Measurements from ENCODE around the gene ARPC5. TPM values are rescaled to one million over a fixed set of nuclear protein-coding genes. Genes with fewer than 3 reads are reported as not detected.
A peak's percentile ranks its signal among the peaks of the same experiment; 100 is the strongest.
"Not testable (repeated sequence)": the region's sequence is repeated elsewhere in the genome, so short reads cannot be mapped to it uniquely, and the experiment has no call there.

The ARPC5 gene
- 100 to 1,000 TPM; 286 to 573 (median 376) TPM for polyA plus RNA-seq (ENCODE audit: low read depth in 6 of 6)

DNA sequence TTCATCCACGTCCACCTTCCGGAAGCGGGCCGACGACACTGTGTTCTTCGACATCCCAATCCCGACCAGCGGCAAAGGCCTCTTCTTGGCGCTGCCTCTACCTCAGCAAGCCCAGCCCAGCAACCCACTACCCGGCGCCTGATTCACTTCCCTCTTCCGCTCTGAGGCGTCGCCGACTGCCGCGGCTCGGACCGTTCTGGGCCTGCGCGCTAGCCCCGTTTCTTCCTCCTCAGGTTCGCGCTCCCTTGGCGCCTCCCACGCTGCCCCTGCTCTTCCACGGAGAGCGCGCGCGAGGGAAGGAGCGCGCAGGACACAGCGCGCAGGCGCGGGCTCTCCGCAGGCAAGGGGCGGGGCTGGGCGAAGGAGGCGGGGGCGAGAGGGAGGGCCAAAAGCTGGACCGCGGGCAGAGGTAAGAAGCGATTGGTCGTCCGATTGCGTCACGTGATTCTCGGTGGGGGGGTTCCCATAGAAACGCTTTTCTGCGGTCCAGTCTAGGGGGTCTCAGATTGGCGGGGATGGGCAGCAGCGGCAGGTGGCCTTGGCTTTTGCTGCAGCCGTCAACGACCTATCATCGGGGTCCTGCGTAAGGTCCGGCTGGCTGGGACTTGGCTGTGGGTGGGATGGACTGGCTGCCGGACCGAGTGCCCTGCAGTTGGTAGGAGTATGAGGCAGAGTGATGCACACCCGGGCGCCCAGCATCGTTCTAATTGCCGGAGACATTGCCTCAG, at the start of gene ARPC5:
ARPC5 (minus strand) TSS at position 178 of the 728 bp plus-strand sequence; CDS start at position 54, 124 bp downstream.
- Mint-ChIP-seq H3K36me3 (peaks cover 2 to 11% of the 10 kb centered on the region in 2 donors), H3K4me3 (peak within 1 kb of the TSS; percentile 95 to 100 (median 100)), H3K4me1 (peaks cover 31 to 40% (median 32%) of the 10 kb centered on the region in 3 donors), H3K27ac (peak within 1 kb of the TSS; percentile 97 to 99 (median 98)), H3K9me3 (no peaks in the 10 kb centered on the region), H3K27me3 (peaks cover 0 to 6% (median 0%) of the 10 kb centered on the region in 3 donors)
- peak; percentile 91 for DNase-seq
- peak; percentile 88 for ATAC-seq (ENCODE audit: low read depth in 2 of 2)

DNA sequence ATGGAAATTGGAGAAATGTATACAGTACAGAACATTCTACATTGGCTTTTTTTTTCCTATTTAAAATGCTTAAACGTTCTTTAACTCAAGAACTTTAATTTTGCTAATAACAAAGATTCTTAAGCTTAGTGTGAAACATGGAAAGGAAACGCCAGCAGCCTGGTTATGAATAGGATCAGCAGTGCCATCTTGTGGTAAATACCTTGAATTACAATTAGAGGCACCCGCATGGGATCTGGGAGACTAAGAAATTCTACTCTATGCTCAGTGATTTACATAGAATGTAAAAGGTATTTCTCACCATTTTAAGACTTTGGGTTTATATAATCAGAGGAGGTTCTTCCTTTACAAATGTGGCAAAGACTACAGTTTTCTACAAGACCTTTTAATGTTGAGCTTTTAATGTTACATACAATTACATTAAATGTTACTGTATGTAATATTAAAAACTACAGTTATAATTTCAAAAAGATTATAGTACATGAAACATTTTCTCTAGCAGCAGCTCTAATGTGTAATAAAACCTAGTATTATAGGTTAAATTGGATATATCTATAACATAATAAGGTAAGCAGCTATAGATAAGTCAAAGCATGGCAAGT, 49.6 kb upstream of the ARPC5 start:
- no peak overlapping the region for H3K4me3 Mint-ChIP-seq
- H3K4me1 Mint-ChIP-seq = no peaks in the 10 kb centered on the region
- peaks cover 0 to 2% (median under 1%) of the 10 kb centered on the region in 7 donors for H3K9me3 Mint-ChIP-seq
- DNase-seq = peak; percentile 19
- peak in 1 of 2 donors; percentile 39 for ATAC-seq (ENCODE audit: low read depth in 2 of 2)
- no peak overlapping the region for H3K27ac Mint-ChIP-seq
- peaks cover 9 to 18% (median 16%) of the 10 kb centered on the region in 3 donors for H3K27me3 Mint-ChIP-seq
- no peaks in the 10 kb centered on the region for H3K36me3 Mint-ChIP-seq

GRCh38 chr1:183679363-183679762, 43.8 kb upstream of the ARPC5 start:
- H3K27me3 Mint-ChIP-seq = peaks cover 17 to 38% (median 35%) of the 10 kb centered on the region in 3 donors
- not testable (repeated sequence) for DNase-seq; H3K4me3 Mint-ChIP-seq; H3K27ac Mint-ChIP-seq; ATAC-seq (ENCODE audit: low read depth in 2 of 2); H3K9me3 Mint-ChIP-seq; H3K4me1 Mint-ChIP-seq; H3K36me3 Mint-ChIP-seq

- Mint-ChIP-seq H3K9me3 (peaks cover 0 to 10% (median 4%) of the 10 kb centered on the region in 7 donors), H3K36me3 (no peaks in the 10 kb centered on the region), H3K4me1 (no peaks in the 10 kb centered on the region), H3K27ac (no peak overlapping the region), H3K4me3 (no peak overlapping the region), H3K27me3 (peaks cover 15 to 35% (median 33%) of the 10 kb centered on the region in 3 donors)
- DNase-seq = no peak
- no peak for ATAC-seq (ENCODE audit: low read depth in 2 of 2)
These were observed 43.2 kb upstream of the ARPC5 start for GRCh38 chr1:183678819-183679218.

DNA sequence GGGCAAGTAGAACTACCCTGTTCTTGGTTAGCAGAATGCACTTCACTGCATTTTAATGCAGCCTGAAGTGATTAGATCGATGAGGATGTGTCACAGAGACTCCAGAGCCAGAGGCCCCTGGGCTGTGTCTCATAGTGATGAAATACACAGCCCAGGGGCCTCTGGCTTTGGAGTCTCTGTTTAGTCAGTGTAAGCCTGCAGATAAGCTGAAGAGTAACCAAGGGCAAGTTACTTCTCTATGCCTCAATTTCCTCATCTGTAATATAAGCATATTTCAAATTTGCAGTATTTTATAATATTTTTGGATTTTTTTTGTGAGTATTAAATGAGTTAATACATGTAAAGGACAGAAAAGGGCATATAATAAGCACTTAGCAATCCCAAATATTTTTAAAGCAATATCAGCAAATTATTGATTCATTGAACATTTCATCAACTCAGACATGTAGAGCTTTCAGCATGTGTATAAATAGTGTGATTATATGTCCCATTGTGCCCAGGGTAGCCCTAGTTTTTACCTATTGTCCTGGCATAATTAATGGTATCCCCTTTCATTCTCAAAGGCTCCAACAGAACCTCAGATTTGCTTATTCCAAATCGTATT, 41.1 kb upstream of the ARPC5 start:
- H3K9me3 Mint-ChIP-seq = peaks cover 0 to 17% (median 12%) of the 10 kb centered on the region in 7 donors
- no peaks in the 10 kb centered on the region for H3K36me3 Mint-ChIP-seq
- ATAC-seq (ENCODE audit: low read depth in 2 of 2) (no peak), DNase-seq (no peak)
- no peak overlapping the region for H3K4me3 Mint-ChIP-seq
- no peak overlapping the region for H3K27ac Mint-ChIP-seq
- no peaks in the 10 kb centered on the region for H3K4me1 Mint-ChIP-seq
- peaks cover 18 to 29% (median 26%) of the 10 kb centered on the region in 3 donors for H3K27me3 Mint-ChIP-seq

DNA sequence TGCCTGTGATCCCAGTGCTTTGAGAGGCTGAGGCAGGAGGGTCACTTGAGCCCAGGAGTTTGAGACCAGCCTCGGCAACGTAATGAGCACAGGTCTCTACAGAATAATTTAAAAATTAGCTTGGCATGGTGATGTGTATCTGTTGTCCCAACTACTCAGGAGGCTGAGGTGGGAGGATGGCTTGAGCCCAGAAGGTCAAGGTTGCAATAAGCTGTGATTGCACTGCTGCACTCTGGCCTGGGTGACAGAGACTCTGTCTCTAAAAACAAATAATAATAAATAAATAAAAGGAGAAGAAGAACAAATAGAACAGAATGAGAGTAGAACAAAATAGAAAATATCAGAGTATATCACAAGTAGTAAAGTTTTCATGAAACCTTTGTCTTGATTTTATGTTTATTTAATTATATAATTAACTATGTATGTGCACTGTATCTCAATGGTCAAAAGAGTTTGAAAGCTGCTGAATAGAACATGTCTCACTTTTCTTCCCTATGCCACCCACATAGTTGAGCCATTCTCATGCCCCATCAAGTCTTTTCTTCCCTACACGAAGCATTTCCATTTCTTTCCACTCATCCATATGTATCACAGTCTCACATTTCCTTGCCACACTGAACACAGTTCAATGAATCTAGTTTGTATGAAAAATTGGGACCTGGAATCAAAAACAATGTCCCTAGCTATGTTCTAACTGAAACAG, 40.5 kb upstream of the ARPC5 start:
- Mint-ChIP-seq H3K27me3 (peaks cover 18 to 29% (median 26%) of the 10 kb centered on the region in 3 donors), H3K4me1 (no peaks in the 10 kb centered on the region), H3K4me3 (no peak overlapping the region), H3K27ac (no peak overlapping the region), H3K9me3 (peaks cover 0 to 19% (median 12%) of the 10 kb centered on the region in 7 donors), H3K36me3 (no peaks in the 10 kb centered on the region)
- no peak for DNase-seq
- no peak for ATAC-seq (ENCODE audit: low read depth in 2 of 2)

- Mint-ChIP-seq H3K27ac (no peak overlapping the region), H3K4me3 (no peak overlapping the region), H3K36me3 (no peaks in the 10 kb centered on the region), H3K9me3 (peaks cover 0 to 26% (median 14%) of the 10 kb centered on the region in 7 donors), H3K27me3 (peaks cover 18 to 32% (median 29%) of the 10 kb centered on the region in 3 donors), H3K4me1 (no peaks in the 10 kb centered on the region)
- no peak for DNase-seq
- ATAC-seq (ENCODE audit: low read depth in 2 of 2) = no peak
These were observed 39.8 kb upstream of the ARPC5 start for GRCh38 chr1:183675381-183675780.

DNA sequence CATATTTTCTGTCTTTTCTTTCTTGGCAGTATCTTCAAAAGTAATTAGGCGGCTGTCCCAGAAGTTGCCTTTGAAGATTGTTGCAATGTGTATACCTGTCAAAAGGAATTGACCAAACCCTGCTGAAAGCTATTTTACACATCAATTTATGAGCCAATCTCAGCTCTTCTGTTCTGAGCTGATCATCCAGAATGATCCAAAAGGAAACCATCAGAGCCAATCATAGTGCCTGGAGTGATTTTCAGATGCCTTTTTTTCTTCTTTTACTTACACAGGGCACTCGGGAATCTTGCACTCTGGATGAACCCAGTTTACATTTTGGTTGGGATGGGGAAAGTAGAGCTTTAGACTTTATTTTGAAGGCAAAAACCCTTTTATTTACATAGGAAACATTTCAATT, 39.3 kb upstream of the ARPC5 start:
- DNase-seq (no peak), ATAC-seq (ENCODE audit: low read depth in 2 of 2) (no peak)
- Mint-ChIP-seq H3K4me3 (no peak overlapping the region), H3K9me3 (peaks cover 0 to 22% (median 12%) of the 10 kb centered on the region in 7 donors), H3K27ac (no peak overlapping the region), H3K27me3 (peaks cover 18 to 32% (median 29%) of the 10 kb centered on the region in 3 donors), H3K4me1 (no peaks in the 10 kb centered on the region), H3K36me3 (no peaks in the 10 kb centered on the region)

DNA sequence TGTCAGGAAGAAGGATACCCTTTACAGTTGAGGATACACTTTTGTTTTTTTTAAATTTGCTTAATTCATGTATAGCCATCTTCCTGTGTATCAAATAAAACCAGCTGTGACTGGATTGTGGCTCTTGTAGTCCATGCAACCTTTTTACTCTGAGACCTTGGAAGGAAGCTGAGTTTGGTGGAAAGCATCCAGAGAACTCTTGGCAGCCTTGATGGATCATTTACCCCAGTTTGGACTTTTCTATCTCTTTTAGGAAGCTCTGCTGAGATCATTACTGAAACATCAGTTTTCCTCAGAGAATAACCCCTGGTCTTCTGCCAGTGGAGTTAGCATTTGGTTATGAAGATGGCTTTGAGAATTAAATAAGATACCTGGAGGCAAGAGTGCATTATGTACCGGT, 38.8 kb upstream of the ARPC5 start:
- ATAC-seq (ENCODE audit: low read depth in 2 of 2) (no peak), DNase-seq (no peak)
- H3K27me3 Mint-ChIP-seq = peaks cover 22 to 32% (median 29%) of the 10 kb centered on the region in 3 donors
- H3K9me3 Mint-ChIP-seq = peaks cover 0 to 20% (median 13%) of the 10 kb centered on the region in 7 donors
- no peak overlapping the region for H3K27ac Mint-ChIP-seq
- no peak overlapping the region for H3K4me3 Mint-ChIP-seq
- no peaks in the 10 kb centered on the region for H3K4me1 Mint-ChIP-seq
- no peaks in the 10 kb centered on the region for H3K36me3 Mint-ChIP-seq

DNA sequence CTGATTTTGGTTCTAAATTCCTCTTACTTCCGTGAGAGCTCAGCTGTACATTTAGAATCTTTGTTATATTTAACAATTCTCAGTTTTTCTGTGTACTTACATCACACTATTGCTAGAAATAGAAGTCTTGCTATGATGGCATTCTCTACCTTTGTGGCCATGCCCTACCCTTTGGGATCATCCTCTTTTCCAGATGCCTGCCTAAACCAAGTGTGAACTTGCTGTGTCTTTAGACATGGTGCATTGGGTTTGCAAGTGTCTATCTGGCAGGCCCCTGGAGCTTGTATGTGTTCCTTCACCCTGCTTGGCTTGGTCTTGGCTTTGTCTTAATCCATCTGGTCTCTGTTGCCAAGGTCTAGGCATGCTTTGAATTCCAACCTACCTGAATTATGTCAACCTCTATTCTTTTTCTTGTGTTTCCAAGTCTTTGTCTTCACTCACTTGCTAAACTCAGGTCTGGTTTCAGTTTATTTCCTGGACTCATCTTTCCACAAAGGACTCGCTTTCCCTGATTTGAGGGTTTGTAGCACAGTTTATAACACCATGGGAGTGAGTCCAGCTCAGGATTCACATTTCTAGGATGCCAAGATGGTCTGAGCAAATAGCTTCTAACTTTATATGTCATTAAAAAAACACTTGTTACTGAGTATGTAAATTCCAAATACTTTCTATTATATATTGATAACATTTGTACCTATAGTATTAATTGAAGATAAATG, 38.2 kb upstream of the ARPC5 start:
- no peaks in the 10 kb centered on the region for H3K36me3 Mint-ChIP-seq
- H3K4me3 Mint-ChIP-seq = no peak overlapping the region
- H3K9me3 Mint-ChIP-seq = peaks cover 0 to 20% (median 13%) of the 10 kb centered on the region in 7 donors
- no peak for ATAC-seq (ENCODE audit: low read depth in 2 of 2)
- peaks cover 24 to 32% (median 29%) of the 10 kb centered on the region in 3 donors for H3K27me3 Mint-ChIP-seq
- no peak overlapping the region for H3K27ac Mint-ChIP-seq
- DNase-seq = no peak
- no peaks in the 10 kb centered on the region for H3K4me1 Mint-ChIP-seq

DNA sequence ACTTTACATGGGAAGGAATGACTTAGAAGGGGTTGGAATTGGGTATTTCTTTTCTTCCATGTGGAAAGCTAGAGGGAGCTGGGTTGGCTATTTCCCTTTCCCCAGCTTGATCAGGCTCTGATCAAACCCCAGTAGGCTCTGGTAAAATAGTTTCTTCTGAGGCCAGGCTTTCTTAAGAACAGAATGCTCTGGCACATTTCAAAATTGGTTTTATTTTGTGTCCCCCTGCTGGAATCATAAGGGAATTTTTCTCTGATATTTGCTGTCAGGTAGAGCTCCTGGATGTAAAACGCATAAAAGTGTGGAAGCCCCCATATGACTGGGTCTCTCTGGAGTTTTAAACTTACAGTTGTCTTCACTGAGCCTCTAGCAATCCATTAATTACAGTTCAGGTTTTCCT, 34.6 kb upstream of the ARPC5 start:
- peaks cover 0 to 20% (median 13%) of the 10 kb centered on the region in 7 donors for H3K9me3 Mint-ChIP-seq
- no peaks in the 10 kb centered on the region for H3K36me3 Mint-ChIP-seq
- no peak for ATAC-seq (ENCODE audit: low read depth in 2 of 2)
- H3K27me3 Mint-ChIP-seq = peaks cover 12 to 19% (median 16%) of the 10 kb centered on the region in 3 donors
- H3K4me3 Mint-ChIP-seq = no peak overlapping the region
- no peak overlapping the region for H3K27ac Mint-ChIP-seq
- no peak for DNase-seq
- H3K4me1 Mint-ChIP-seq = no peaks in the 10 kb centered on the region

DNA sequence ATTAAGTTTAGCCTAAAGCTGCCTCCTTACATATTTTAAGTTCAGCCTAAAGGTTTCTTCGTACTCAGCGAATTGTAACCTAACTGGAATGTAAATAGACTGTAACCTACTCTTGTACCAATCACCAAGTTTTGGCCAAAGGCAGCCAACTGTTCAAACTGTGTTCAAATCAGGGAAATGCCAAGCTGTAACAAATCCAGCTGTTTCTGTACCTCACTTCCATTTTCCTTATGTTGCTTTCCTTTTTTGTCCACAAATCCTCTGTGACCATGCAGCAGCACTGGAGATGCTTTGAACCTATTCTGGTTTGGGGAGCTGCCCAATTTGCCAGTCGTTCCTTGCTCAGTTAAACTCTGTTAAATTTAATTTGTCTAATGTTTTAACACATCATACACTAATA, 20.8 kb upstream of the ARPC5 start:
- ATAC-seq (ENCODE audit: low read depth in 2 of 2) (no peak), DNase-seq (no peak)
- Mint-ChIP-seq H3K9me3 (no peaks in the 10 kb centered on the region), H3K27ac (no peak overlapping the region), H3K4me3 (no peak overlapping the region), H3K4me1 (no peaks in the 10 kb centered on the region), H3K36me3 (no peaks in the 10 kb centered on the region), H3K27me3 (peaks cover 0 to 5% (median 5%) of the 10 kb centered on the region in 3 donors)
